Measurements from ENCODE around the gene VAMP2. TPM values are rescaled to one million over a fixed set of nuclear protein-coding genes. Genes with fewer than 3 reads are reported as not detected.
A peak's percentile ranks its signal among the peaks of the same experiment; 100 is the strongest.

The VAMP2 gene
- total and polyA plus RNA-seq, 3 donors from 2014 or later = 66.3 to 116 (median 76.5) TPM

GRCh38 chr17:8161289-8162232 is 1.2 kb downstream of the VAMP2 start:
- Histone ChIP-seq H3K9me3 (no peaks in the 10 kb centered on the region), H3K4me3 (peak overlapping the region; percentile 99 to 100), H3K27ac (peak overlapping the region; percentile 100), H3K36me3 (ENCODE audit: low read depth, missing control alignments) (no peaks in the 10 kb centered on the region), H3K4me1 (peaks cover 45% of the 10 kb centered on the region), H3K27me3 (no peaks in the 10 kb centered on the region)
- no peak for TF ChIP-seq POLR2A (IDR thresholded peaks at IDR 0.05)
- no peak for TF ChIP-seq CTCF (IDR thresholded peaks at IDR 0.05)
- WGBS, 2 donors = 37 to 80% methylated on average over 4 to 19 of the region's 19 CpGs
- DNase-seq = no peak
- intact Hi-C loops (cut with DNase I; ENCODE audit: low total_unique reads) = no loop called here

- 54 to 55% methylated on average over 5 of the region's 5 CpGs for WGBS, 2 donors
- Histone ChIP-seq H3K36me3 (ENCODE audit: low read depth, missing control alignments) (no peaks in the 10 kb centered on the region), H3K9me3 (no peaks in the 10 kb centered on the region), H3K4me1 (peaks cover 45% of the 10 kb centered on the region), H3K27me3 (no peaks in the 10 kb centered on the region), H3K4me3 (no peak overlapping the region), H3K27ac (peak overlapping the region; percentile 100)
- intact Hi-C loops (cut with DNase I; ENCODE audit: low total_unique reads) = no loop called here
- no peak for DNase-seq
- TF ChIP-seq CTCF (IDR thresholded peaks at IDR 0.05) (no peak), POLR2A (IDR thresholded peaks at IDR 0.05) (no peak)
Measured at GRCh38 chr17:8160741-8161221, 2.0 kb downstream of the VAMP2 start.

GRCh38 chr17:8160224-8160577 is 2.5 kb downstream of the VAMP2 start:
- H3K27ac ChIP-seq = peak overlapping the region; percentile 100
- H3K27me3 ChIP-seq = no peaks in the 10 kb centered on the region
- intact Hi-C loops (cut with DNase I; ENCODE audit: low total_unique reads) = no loop called here
- no peaks in the 10 kb centered on the region for H3K9me3 ChIP-seq
- DNase-seq = no peak
- H3K36me3 ChIP-seq (ENCODE audit: low read depth, missing control alignments) = no peaks in the 10 kb centered on the region
- TF ChIP-seq CTCF (IDR thresholded peaks at IDR 0.05) = no peak
- TF ChIP-seq POLR2A (IDR thresholded peaks at IDR 0.05) = no peak
- WGBS, 2 donors = 42 to 50% methylated on average over 4 of the region's 4 CpGs
- H3K4me3 ChIP-seq = no peak overlapping the region
- H3K4me1 ChIP-seq = peaks cover 45% of the 10 kb centered on the region

GRCh38 chr17:8159459-8160223 is 3.1 kb downstream of the VAMP2 start:
- Histone ChIP-seq H3K4me1 (peaks cover 44% of the 10 kb centered on the region), H3K9me3 (no peaks in the 10 kb centered on the region), H3K4me3 (no peak overlapping the region), H3K27me3 (no peaks in the 10 kb centered on the region), H3K36me3 (ENCODE audit: low read depth, missing control alignments) (no peaks in the 10 kb centered on the region), H3K27ac (peak overlapping the region; percentile 100)
- TF ChIP-seq POLR2A (IDR thresholded peaks at IDR 0.05) = no peak
- no peak for TF ChIP-seq CTCF (IDR thresholded peaks at IDR 0.05)
- no peak for DNase-seq
- 66 to 72% methylated on average over 4 of the region's 4 CpGs for WGBS, 2 donors
- intact Hi-C loops (cut with DNase I; ENCODE audit: low total_unique reads) = no loop called here
